Measurements from ENCODE around the gene KDF1.

Gene KDF1

DNA sequence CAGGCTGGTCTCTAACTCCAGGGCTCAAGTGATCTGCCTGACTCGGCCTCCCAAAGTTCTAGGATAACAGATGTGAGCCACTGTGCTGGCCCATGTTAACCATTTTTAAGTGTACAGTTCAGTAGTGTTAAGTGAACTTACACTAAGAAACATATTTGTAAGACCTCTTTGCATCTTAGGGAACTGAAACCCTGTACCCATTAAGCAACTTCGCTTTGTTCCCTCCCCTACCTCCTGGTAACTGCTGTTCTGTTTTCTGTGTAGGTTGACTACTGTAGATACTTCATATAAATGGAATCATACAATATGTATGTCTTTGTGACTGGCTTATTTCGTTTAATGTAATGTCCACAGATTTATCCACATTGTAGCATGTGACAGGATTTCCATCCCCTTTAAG lies 27.7 kb downstream of the KDF1 start:
- no peak overlapping the region for H3K4me3 ChIP-seq (replicated peaks; ENCODE audit: low read depth, low read length)
- DNase-seq (ENCODE audit: extremely low read depth, low read depth): no peak
- TF ChIP-seq, protein P1, sequence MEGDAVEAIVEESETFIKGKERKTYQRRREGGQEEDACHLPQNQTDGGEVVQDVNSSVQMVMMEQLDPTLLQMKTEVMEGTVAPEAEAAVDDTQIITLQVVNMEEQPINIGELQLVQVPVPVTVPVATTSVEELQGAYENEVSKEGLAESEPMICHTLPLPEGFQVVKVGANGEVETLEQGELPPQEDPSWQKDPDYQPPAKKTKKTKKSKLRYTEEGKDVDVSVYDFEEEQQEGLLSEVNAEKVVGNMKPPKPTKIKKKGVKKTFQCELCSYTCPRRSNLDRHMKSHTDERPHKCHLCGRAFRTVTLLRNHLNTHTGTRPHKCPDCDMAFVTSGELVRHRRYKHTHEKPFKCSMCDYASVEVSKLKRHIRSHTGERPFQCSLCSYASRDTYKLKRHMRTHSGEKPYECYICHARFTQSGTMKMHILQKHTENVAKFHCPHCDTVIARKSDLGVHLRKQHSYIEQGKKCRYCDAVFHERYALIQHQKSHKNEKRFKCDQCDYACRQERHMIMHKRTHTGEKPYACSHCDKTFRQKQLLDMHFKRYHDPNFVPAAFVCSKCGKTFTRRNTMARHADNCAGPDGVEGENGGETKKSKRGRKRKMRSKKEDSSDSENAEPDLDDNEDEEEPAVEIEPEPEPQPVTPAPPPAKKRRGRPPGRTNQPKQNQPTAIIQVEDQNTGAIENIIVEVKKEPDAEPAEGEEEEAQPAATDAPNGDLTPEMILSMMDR (IDR thresholded peaks at IDR 0.05; ENCODE audit: low read depth, low read length, missing control alignments): no peak

DNA sequence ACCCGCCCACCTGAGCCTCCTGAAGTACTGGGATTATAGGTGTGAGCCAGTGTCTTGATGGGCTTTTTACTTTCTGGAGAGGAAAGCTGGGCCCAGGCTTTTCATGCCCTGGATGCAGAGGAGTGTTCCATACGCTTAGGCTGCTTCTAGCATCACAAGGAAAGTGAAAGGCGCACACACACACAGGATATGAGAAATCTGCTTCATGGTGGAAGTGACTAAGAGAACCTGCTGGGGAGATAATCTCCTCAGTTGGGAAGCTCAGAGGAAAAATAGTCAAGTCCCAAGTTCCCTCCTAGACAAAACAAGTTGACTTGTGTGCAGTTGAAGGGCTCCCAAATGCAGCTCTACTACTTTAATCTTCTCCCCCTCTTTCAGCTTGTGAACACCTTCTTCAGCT lies 36.6 kb downstream of the KDF1 start:
- DNase-seq (ENCODE audit: extremely low read depth, low read depth): no peak
- peak overlapping the region; percentile 97 for H3K4me3 ChIP-seq (replicated peaks; ENCODE audit: low read depth, low read length)
- TF ChIP-seq, protein P1 (IDR thresholded peaks at IDR 0.05; ENCODE audit: low read depth, low read length, missing control alignments): no peak

DNA sequence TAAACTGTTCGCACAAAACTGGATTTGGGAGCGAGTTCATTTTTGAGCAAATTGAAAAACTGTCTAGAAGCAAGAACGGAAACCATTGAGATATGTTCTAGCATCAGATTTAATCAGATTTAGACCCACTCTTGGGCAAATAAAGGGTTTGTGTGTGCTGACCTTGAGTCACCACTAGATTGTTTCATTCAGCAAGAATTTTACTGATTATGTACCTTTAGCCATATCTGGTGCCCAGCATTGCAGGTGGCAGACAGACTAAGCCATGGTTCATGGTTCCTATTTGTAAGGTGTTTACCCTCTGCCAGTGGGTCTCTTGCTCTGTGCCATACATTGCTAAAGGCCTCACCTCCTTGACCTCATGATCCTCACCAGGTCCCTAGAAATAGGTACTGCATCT lies 37.4 kb downstream of the KDF1 start:
- TF ChIP-seq, protein P1 (IDR thresholded peaks at IDR 0.05; ENCODE audit: low read depth, low read length, missing control alignments): no peak
- peak overlapping the region; percentile 97 for H3K4me3 ChIP-seq (replicated peaks; ENCODE audit: low read depth, low read length)
- no peak for DNase-seq (ENCODE audit: extremely low read depth, low read depth)

DNA sequence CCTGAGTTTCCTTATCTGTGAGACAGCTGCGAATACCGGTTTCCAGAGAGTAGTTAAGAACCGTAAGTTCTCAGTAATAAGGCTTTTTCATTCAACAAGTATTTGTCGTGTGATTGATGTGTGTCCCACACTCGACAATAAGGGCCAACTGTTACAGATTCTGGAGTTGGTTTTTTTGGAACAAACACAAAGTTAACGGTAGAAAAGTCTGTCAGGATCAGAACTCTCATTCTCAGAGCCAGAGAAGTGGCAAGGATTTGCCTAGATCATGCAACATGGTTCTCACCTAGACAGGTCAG lies 37.9 kb downstream of the KDF1 start:
- H3K4me3 ChIP-seq (replicated peaks; ENCODE audit: low read depth, low read length): peak overlapping the region; percentile 97
- TF ChIP-seq, protein P1 (IDR thresholded peaks at IDR 0.05; ENCODE audit: low read depth, low read length, missing control alignments): no peak
- DNase-seq (ENCODE audit: extremely low read depth, low read depth): no peak

DNA sequence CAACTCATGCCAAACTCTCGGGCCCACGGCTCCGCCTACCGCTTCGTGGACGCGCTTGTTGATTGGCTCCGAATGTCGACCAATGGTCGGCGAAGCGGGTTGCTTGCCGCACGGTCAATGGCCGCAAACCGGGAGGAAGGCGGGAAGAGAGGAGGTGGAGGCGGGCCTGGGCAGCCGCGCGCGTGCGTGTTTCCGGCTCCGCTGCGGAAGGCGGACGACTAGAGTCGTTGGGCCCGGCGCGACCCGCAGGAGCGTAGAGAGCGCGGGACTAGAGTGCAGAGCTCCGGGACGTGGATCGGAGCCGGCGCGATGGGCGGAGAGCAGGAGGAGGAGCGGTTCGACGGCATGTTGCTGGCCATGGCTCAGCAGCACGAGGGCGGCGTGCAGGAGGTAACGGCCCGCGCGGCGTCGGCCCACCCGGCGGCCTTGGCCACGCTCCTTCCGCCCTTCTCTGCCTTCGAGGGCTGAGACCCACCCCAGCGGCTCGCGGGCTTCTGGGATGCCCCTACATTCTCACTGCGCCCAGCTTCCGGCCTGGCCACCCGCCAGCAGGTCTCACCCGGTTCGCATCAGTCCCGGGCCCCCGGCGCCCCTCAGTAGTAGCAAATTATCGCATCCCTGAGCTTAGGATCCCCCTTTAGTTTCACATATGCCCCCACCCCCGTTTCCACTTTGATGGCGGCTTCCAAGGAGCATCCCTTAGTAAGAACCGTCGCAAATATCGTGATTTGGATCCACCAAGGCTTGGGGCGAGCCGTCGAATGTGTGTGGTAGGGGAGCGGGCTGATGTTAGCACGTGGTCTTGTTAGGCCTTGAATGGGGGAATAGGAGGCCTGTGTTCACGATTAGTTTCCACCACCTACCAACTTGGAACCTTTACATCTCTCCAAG lies 38.5 kb downstream of the KDF1 start, which contains the start of gene NUDC:
Gene NUDC, plus strand, starts transcription at position 204 of the 891 bp plus-strand sequence. Its CDS starts 106 bp downstream, at position 310.
- TF ChIP-seq, protein P1 (IDR thresholded peaks at IDR 0.05; ENCODE audit: low read depth, low read length, missing control alignments): no peak
- peak; percentile 93 for DNase-seq (ENCODE audit: extremely low read depth, low read depth)
- H3K4me3 ChIP-seq (replicated peaks; ENCODE audit: low read depth, low read length): peak within 1 kb of the TSS; percentile 97

DNA sequence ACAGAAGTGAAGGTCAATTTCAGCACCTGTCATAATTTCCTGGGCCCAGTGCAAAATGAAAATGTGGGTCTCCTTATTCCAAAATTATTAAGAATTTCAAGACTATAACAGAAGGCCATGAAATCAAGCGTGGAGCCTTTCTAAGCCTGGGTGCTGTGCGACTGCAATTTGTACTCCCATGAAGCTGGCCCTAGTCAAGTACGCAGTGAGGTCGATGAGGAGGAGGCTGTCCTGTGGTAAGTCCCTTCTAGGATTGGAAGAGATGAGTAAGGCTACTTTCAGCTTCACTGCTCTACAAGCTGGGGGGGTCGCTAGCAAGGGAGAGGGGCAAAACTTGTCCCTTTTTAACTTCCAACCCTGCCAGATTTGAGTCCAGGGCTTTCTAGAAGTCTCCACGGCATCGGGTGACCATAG lies 39.1 kb downstream of the KDF1 start:
- DNase-seq (ENCODE audit: extremely low read depth, low read depth): no peak
- peak overlapping the region; percentile 97 for H3K4me3 ChIP-seq (replicated peaks; ENCODE audit: low read depth, low read length)
- TF ChIP-seq, protein P1 (IDR thresholded peaks at IDR 0.05; ENCODE audit: low read depth, low read length, missing control alignments): no peak

Data from HFF-Myc (cell line).